Embryonic facial prominence (tissue), 1 donor: ENCODE results near the gene PTER.

Source experiments
- DNase-seq: peaks from one replicate; pipeline ENCODE4 v3.0.0-alpha.2; 2016; ENCODE audit errors: extremely low spot score

PTER gene

GRCh38 chr10:16470747-16471146 lies 33.9 kb downstream of the PTER start:
- DNase-seq, result no peak

GRCh38 chr10:16472828-16473227 lies 36.0 kb downstream of the PTER start:
- DNase-seq, result no peak

GRCh38 chr10:16477757-16478156 lies 40.9 kb downstream of the PTER start:
- DNase-seq, result no peak

GRCh38 chr10:16478801-16479200 lies 42.0 kb downstream of the PTER start:
- no peak for DNase-seq

- DNase-seq, result no peak
These were observed 44.4 kb downstream of the PTER start for GRCh38 chr10:16481052-16481728.

- DNase-seq, result no peak
These were observed 46.6 kb downstream of the PTER start for GRCh38 chr10:16483241-16483917.

GRCh38 chr10:16490511-16490910 lies 53.7 kb downstream of the PTER start:
- no peak for DNase-seq

GRCh38 chr10:16491933-16492332 lies 55.1 kb downstream of the PTER start:
- DNase-seq, result no peak

GRCh38 chr10:16493884-16494536 lies 57.2 kb downstream of the PTER start:
- no peak for DNase-seq

- no peak for DNase-seq
These were observed 61.1 kb downstream of the PTER start for GRCh38 chr10:16497911-16498310.

GRCh38 chr10:16505161-16505560 lies 68.4 kb downstream of the PTER start:
- DNase-seq, result no peak

- DNase-seq, result no peak
These were observed 73.2 kb downstream of the PTER start for GRCh38 chr10:16509996-16510395.

- no peak for DNase-seq
These were observed 74.0 kb downstream of the PTER start for GRCh38 chr10:16510843-16511242.

- DNase-seq, result no peak
These were observed 82.0 kb downstream of the PTER start for GRCh38 chr10:16518822-16519221.

GRCh38 chr10:16519250-16519907 lies 82.6 kb downstream of the PTER start:
- no peak for DNase-seq

- DNase-seq, result no peak
These were observed 83.4 kb downstream of the PTER start for GRCh38 chr10:16519908-16520861.

- no peak for DNase-seq
These were observed 84.1 kb downstream of the PTER start for GRCh38 chr10:16520900-16521299.

- DNase-seq, result no peak
These were observed 84.7 kb downstream of the PTER start, which contains the start of gene C1QL3 for GRCh38 chr10:16521311-16522016. TSS of gene C1QL3 (minus strand) at chr10:16521879. CDS start at chr10:16521065, 814 bp downstream.

- DNase-seq, result no peak
These were observed 90.6 kb downstream of the PTER start for GRCh38 chr10:16527452-16527851.

GRCh38 chr10:16529853-16530252 lies 93.0 kb downstream of the PTER start:
- DNase-seq, result no peak

- DNase-seq, result no peak
These were observed 99.3 kb downstream of the PTER start for GRCh38 chr10:16536155-16536554.
